A673 (cell line): ENCODE results near the gene RAPGEF4. TPM values are rescaled to one million over a fixed set of nuclear protein-coding genes. Genes with fewer than 3 reads are reported as not detected.

Experiments
- BruUV-seq: library from RNA; stranded (reverse); fragments of 400-500 nt; replicated peaks from 2 replicates; lab custom pipeline; 2021; lab: Mats Ljungman, UMichigan
- CTCF ChIA-PET: fragments of 300-600 bp; sonication (Branson Sonifier 250); formaldehyde crosslinking; loops from one replicate; lab custom pipeline; 2022; ENCODE audit warnings: antibody characterized with exemption; lab: Charles Lee
- POLR2A ChIA-PET: fragments of 300-600 bp; sonication (Branson Sonifier 250); formaldehyde crosslinking; loops from one replicate; lab custom pipeline; 2022; ENCODE audit warnings: antibody characterized with exemption; ENCODE audit not compliant: low non-redundant PET; lab: Charles Lee
- DNase-seq: peaks from one replicate; pipeline ENCODE4 v3.0.0-alpha.2; 2015; ENCODE audit warnings: low spot score
- H3K27ac ChIP-seq: fragments of 200-600 bp; sonication (generic); 2 replicates; pipeline ENCODE4 v1.5.1; 2016; ENCODE audit warnings: mixed run types, low read depth, mild to moderate bottlenecking, mixed read lengths, antibody characterized with exemption, low read length; ENCODE audit not compliant: poor library complexity, severe bottlenecking
- H3K27me3 ChIP-seq: fragments of 200-600 bp; sonication (generic); replicated peaks from 2 replicates; pipeline ENCODE4 v1.6.1; 2017; ENCODE audit warnings: mixed run types, low read depth, mild to moderate bottlenecking, mixed read lengths, antibody characterized with exemption, low read length; ENCODE audit not compliant: insufficient read depth, poor library complexity
- H3K36me3 ChIP-seq: fragments of 200-600 bp; sonication (generic); 2 replicates; pipeline ENCODE4 v1.6.1; 2016; ENCODE audit warnings: mixed run types, mild to moderate bottlenecking, mixed read lengths, antibody characterized with exemption, low read length; ENCODE audit not compliant: insufficient read depth, poor library complexity, severe bottlenecking
- H3K4me1 ChIP-seq: fragments of 200-600 bp; sonication (generic); 2 replicates; pipeline ENCODE4 v1.6.1; 2017; ENCODE audit warnings: mixed run types, mild to moderate bottlenecking, mixed read lengths, antibody characterized with exemption, low read length; ENCODE audit not compliant: insufficient read depth, poor library complexity, severe bottlenecking
- H3K4me3 ChIP-seq: fragments of 200-600 bp; sonication (generic); 2 replicates; pipeline ENCODE4 v1.5.1; 2016; ENCODE audit warnings: low read depth, mixed run types, mild to moderate bottlenecking, mixed read lengths, low read length; ENCODE audit not compliant: poor library complexity, severe bottlenecking
- H3K9me3 ChIP-seq: fragments of 200-600 bp; sonication (generic); 2 replicates; pipeline ENCODE4 v1.6.1; 2016; ENCODE audit warnings: mixed run types, low read depth, mild to moderate bottlenecking, mixed read lengths, antibody characterized with exemption, low read length; ENCODE audit not compliant: poor library complexity, severe bottlenecking
- CTCF ChIP-seq: fragments of 300-800, 200-600 bp; sonication (generic); conservative IDR thresholded peaks from 2 replicates; pipeline ENCODE4 v1.5.1; 2017; ENCODE audit warnings: low read depth, mild to moderate bottlenecking, antibody characterized with exemption, low read length, moderate library complexity, mixed read lengths
- EZH2 ChIP-seq: fragments of 200-600 bp; sonication (generic); IDR thresholded peaks from 2 replicates; pipeline ENCODE4 v1.6.1; 2017; ENCODE audit warnings: borderline replicate concordance, low read depth, mild to moderate bottlenecking, mixed read lengths, antibody characterized with exemption, low read length; ENCODE audit not compliant: poor library complexity, severe bottlenecking
- intact Hi-C: fragments of 100-400 bp; cut with micrococcal nuclease; formaldehyde crosslinking; loops from one replicate; pipeline ENCODE4 v1.10.0; 2022; ENCODE audit not compliant: unreplicated experiment
- total RNA-seq: library from RNA; stranded (reverse); gene quantifications from 2 replicates; pipeline ENCODE4 v1.2.3, GENCODE V29; 2021

RAPGEF4 gene
- total RNA-seq, 1 experiment from 2014 or later: 0.26 TPM

DNA sequence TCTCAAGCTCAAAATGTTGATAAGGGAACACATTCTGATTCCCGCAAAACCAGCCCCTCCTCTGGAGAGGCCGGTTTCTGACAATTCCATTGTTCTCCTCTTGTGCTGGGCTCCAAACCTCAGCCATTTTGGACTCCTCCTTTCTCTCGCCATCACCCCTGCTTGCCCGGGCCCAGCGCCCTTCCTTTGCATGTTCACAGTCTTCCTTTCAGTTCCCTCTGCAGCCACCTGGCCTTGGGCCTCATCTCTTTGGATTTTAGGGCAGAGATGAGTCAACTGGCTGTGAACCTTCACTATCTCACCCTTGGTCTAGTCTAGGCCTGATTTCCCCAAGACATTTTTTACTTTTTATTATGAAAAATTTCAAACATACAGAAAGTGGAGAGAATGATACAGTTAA is 184.1 kb downstream of the RAPGEF4 start:
- H3K9me3 ChIP-seq: no peaks in the 10 kb centered on the region
- BruUV-seq: no TSS peak
- ChIA-PET CTCF (no interaction called here), POLR2A (no interaction called here)
- no peak overlapping the region for H3K27ac ChIP-seq
- TF ChIP-seq EZH2 (no peak), CTCF (no peak)
- intact Hi-C loops: no loop called here
- no peak overlapping the region for H3K4me3 ChIP-seq
- H3K27me3 ChIP-seq: peaks cover 3% of the 10 kb centered on the region
- H3K36me3 ChIP-seq: no peaks in the 10 kb centered on the region
- H3K4me1 ChIP-seq: no peaks in the 10 kb centered on the region
- DNase-seq: no peak

DNA sequence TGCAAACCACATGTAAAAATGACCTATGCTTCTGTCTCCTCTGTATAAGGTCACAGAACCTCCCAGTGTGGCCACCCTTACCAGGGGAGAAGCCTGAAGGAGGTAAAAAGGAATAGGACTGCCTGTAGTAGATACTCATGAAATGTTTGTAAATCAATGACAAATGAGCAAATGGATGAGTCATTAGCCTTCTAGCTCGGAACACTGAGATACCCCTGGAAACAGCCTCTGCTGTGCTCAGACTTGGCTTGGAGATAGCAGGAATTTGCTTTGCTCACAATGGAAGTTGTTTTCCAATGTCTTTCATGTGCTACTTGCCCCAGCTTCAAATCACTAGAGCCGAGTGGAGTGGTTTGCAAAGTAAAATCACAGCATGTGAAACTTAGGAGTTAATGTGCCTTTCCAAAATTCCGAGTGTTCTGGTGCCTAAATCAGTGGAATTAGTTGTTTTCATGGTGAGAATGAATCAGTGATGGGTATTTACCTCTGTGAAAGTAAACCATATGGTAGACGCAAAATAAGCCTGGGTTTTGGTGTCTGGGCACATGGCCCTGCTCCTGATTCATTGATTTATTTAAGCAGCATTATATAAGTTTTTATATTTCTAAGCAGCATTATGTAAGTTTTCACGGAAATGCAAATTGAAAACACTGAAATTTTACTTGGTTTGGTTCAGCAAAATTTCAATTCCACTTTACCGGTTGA is 186.0 kb downstream of the RAPGEF4 start:
- Histone ChIP-seq H3K36me3 (no peaks in the 10 kb centered on the region), H3K4me3 (no peak overlapping the region), H3K27ac (no peak overlapping the region), H3K27me3 (peaks cover 3% of the 10 kb centered on the region), H3K9me3 (no peaks in the 10 kb centered on the region), H3K4me1 (no peaks in the 10 kb centered on the region)
- BruUV-seq: no TSS peak
- intact Hi-C loops: no loop called here
- TF ChIP-seq EZH2 (no peak), CTCF (no peak)
- ChIA-PET CTCF (no interaction called here), POLR2A (no interaction called here)
- DNase-seq: no peak

DNA sequence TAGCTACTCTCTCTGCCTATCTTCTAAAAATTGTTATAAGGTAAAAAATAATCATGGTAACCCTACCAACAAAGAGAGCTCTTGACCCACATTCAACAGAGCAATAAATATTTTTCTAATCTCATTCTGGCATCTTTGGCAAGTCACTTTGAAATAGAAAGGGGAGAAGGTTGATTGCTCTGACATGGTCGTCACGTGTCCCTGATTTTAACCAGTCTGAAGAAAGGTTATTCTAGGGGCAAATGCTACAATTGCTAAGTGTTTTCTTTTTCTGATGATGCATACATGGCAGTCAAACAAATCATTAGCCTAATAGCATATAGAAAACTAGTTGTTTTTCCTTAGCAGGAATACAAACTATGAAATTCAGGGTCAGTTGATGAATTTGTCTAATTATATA is 186.7 kb downstream of the RAPGEF4 start:
- ChIA-PET POLR2A (no interaction called here), CTCF (no interaction called here)
- Histone ChIP-seq H3K27ac (no peak overlapping the region), H3K27me3 (peaks cover 3% of the 10 kb centered on the region), H3K9me3 (no peaks in the 10 kb centered on the region), H3K4me1 (no peaks in the 10 kb centered on the region), H3K4me3 (no peak overlapping the region), H3K36me3 (no peaks in the 10 kb centered on the region)
- no peak for TF ChIP-seq EZH2
- no peak for TF ChIP-seq CTCF
- DNase-seq: no peak
- intact Hi-C loops: no loop called here
- BruUV-seq: no TSS peak
